Measurements from ENCODE around the gene PTK7. TPM values are rescaled to one million over a fixed set of nuclear protein-coding genes. Genes with fewer than 3 reads are reported as not detected.

Gene PTK7
- total and polyA plus RNA-seq, 2 donors (not counting 1 experiment from before 2014, with no cell fraction given), result not detected

- H3K36me3 ChIP-seq (replicated peaks in 1 of 2; ENCODE audit: control extremely low read depth in 1 of 2, control insufficient read depth in 1 of 2, extremely low read depth in 1 of 2, insufficient read depth in 2 of 2, low read length in 1 of 2), result no peaks in the 10 kb centered on the region
- Mint-ChIP-seq H3K27me3 (no peaks in the 10 kb centered on the region), H3K4me3 (no peak overlapping the region), H3K9me3 (ENCODE audit: insufficient read depth) (no peaks in the 10 kb centered on the region), H3K4me1 (no peaks in the 10 kb centered on the region), H3K27ac (no peak overlapping the region)
- H3K4me1 ChIP-seq (ENCODE audit: control insufficient read depth in 2 of 2, insufficient read depth in 2 of 2, low read length in 2 of 2), result no peaks in the 10 kb centered on the region
- TF ChIP-seq CTCF (IDR thresholded peaks at IDR 0.05) (no peak), EZH2 (IDR thresholded peaks at IDR 0.05; ENCODE audit: borderline replicate concordance, insufficient read depth, low read depth, low read length, poor library complexity, severe bottlenecking) (no peak)
- WGBS (ENCODE audit: insufficient coverage), result 94% methylated on average over 24 of the region's 25 CpGs
- no peak overlapping the region for H3K27ac ChIP-seq (ENCODE audit: low read length in 2 of 2)
- intact Hi-C loops (cut with micrococcal nuclease), result no loop called here
- POLR2A ChIA-PET, result interaction anchor here (0.6 kb wide), 1 partner anchor 353 kb away, joined by 4 read pairs; no protein-coding TSS in a partner anchor
- no peak for DNase-seq
- no peaks in the 10 kb centered on the region for H3K9me3 ChIP-seq (ENCODE audit: control extremely low read depth in 1 of 3, control insufficient read depth in 2 of 3, insufficient read depth in 1 of 3, low read length in 2 of 3)
- H3K79me2 ChIP-seq (ENCODE audit: control insufficient read depth, insufficient read depth, low read length), result no peaks in the 10 kb centered on the region
- CTCF ChIA-PET, result interaction anchor here (1.6 kb wide), 1 partner anchor 20 kb away, joined by 4 read pairs; no protein-coding TSS in a partner anchor
- no peak overlapping the region for H3K4me2 ChIP-seq (replicated peaks; ENCODE audit: low read depth, low read length, poor library complexity, severe bottlenecking)
- no peaks in the 10 kb centered on the region for H3K27me3 ChIP-seq (replicated peaks in 1 of 4; ENCODE audit: control extremely low read depth in 1 of 4, control insufficient read depth in 3 of 4, insufficient read depth in 4 of 4, low read length in 3 of 4)
- H4K20me1 ChIP-seq (ENCODE audit: control insufficient read depth, insufficient read depth, low read length, poor library complexity, severe bottlenecking), result no peaks in the 10 kb centered on the region
- H2AFZ ChIP-seq (ENCODE audit: insufficient read depth, low read depth, low read length, poor library complexity, severe bottlenecking), result no peak overlapping the region
- ATAC-seq (ENCODE audit: low read depth), result no peak
- no peak overlapping the region for H3K9ac ChIP-seq (ENCODE audit: low read length)
- H3K4me3 ChIP-seq (ENCODE audit: control extremely low read depth in 1 of 5, extremely low read depth in 1 of 5, insufficient read depth in 1 of 5, low read depth in 2 of 5, low read length in 4 of 5), result no peak overlapping the region
These were observed 47.6 kb downstream of the PTK7 start for GRCh38 chr6:43123461-43124314.

- Histone ChIP-seq H2AFZ (ENCODE audit: insufficient read depth, low read depth, low read length, poor library complexity, severe bottlenecking) (no peak overlapping the region), H3K9ac (ENCODE audit: low read length) (no peak overlapping the region), H3K27me3 (replicated peaks in 1 of 4; ENCODE audit: control extremely low read depth in 1 of 4, control insufficient read depth in 3 of 4, insufficient read depth in 4 of 4, low read length in 3 of 4) (no peaks in the 10 kb centered on the region), H3K9me3 (ENCODE audit: control extremely low read depth in 1 of 3, control insufficient read depth in 2 of 3, insufficient read depth in 1 of 3, low read length in 2 of 3) (no peaks in the 10 kb centered on the region), H3K4me2 (replicated peaks; ENCODE audit: low read depth, low read length, poor library complexity, severe bottlenecking) (no peak overlapping the region), H3K4me3 (ENCODE audit: control extremely low read depth in 1 of 5, extremely low read depth in 1 of 5, insufficient read depth in 1 of 5, low read depth in 2 of 5, low read length in 4 of 5) (no peak overlapping the region), H3K36me3 (replicated peaks in 1 of 2; ENCODE audit: control extremely low read depth in 1 of 2, control insufficient read depth in 1 of 2, extremely low read depth in 1 of 2, insufficient read depth in 2 of 2, low read length in 1 of 2) (no peaks in the 10 kb centered on the region), H3K79me2 (ENCODE audit: control insufficient read depth, insufficient read depth, low read length) (no peaks in the 10 kb centered on the region), H3K27ac (ENCODE audit: low read length in 2 of 2) (no peak overlapping the region), H3K4me1 (ENCODE audit: control insufficient read depth in 2 of 2, insufficient read depth in 2 of 2, low read length in 2 of 2) (no peaks in the 10 kb centered on the region), H4K20me1 (ENCODE audit: control insufficient read depth, insufficient read depth, low read length, poor library complexity, severe bottlenecking) (no peaks in the 10 kb centered on the region)
- no peak for ATAC-seq (ENCODE audit: low read depth)
- no peak for DNase-seq
- WGBS (ENCODE audit: insufficient coverage), result 97% methylated on average over 5 of the region's 6 CpGs
- Mint-ChIP-seq H3K9me3 (ENCODE audit: insufficient read depth) (no peaks in the 10 kb centered on the region), H3K4me1 (no peaks in the 10 kb centered on the region), H3K27me3 (no peaks in the 10 kb centered on the region), H3K4me3 (no peak overlapping the region), H3K27ac (no peak overlapping the region)
- TF ChIP-seq CTCF (IDR thresholded peaks at IDR 0.05) (no peak), EZH2 (IDR thresholded peaks at IDR 0.05; ENCODE audit: borderline replicate concordance, insufficient read depth, low read depth, low read length, poor library complexity, severe bottlenecking) (no peak)
- ChIA-PET CTCF (interaction anchor here (0.6 to 1.6 kb wide), 2 partner anchors 19 to 1092 kb away, joined by 4 to 6 read pairs; partner anchors contain the start of gene MYMX), POLR2A (interaction anchor here (0.6 kb wide), 1 partner anchor 353 kb away, joined by 4 read pairs; no protein-coding TSS in a partner anchor)
- intact Hi-C loops (cut with micrococcal nuclease), result no loop called here
These were observed 48.4 kb downstream of the PTK7 start for GRCh38 chr6:43124481-43124880.
